K562 (cell line): ENCODE data around the gene DYRK1A. TPM values are rescaled to one million over a fixed set of nuclear protein-coding genes. Genes with fewer than 3 reads are reported as not detected.

Experiments
- BCOR ChIP-seq: fragments of 450-650 bp; IDR thresholded peaks from 2 replicates; pipeline ENCODE4 v1.6.1; 2016
- CHD4 ChIP-seq: fragments of 200-600 bp; sonication (generic); IDR thresholded peaks from 3 replicates; pipeline ENCODE4 v1.6.1; 2012; ENCODE audit warnings: low read depth, mild to moderate bottlenecking, mixed read lengths, low read length, inconsistent platforms; ENCODE audit not compliant: insufficient read depth, insufficient replicate concordance, poor library complexity, severe bottlenecking
- CXXC5 ChIP-seq: fragments of 250-450 bp; sonication (Bioruptor Pico); IDR thresholded peaks from 2 replicates; pipeline ENCODE4 v1.8.0; 2022; ENCODE audit warnings: inconsistent platforms, mild to moderate bottlenecking, moderate library complexity
- DACH1 ChIP-seq: fragments of 450-650 bp; IDR thresholded peaks from 2 replicates; pipeline ENCODE4 v1.6.1; 2018; ENCODE audit not compliant: partially characterized antibody
- FIP1L1 ChIP-seq: fragments of 200-400 bp; formaldehyde crosslinking; IDR thresholded peaks from 2 replicates; pipeline ENCODE4 v1.6.1; 2018; ENCODE audit warnings: mild to moderate bottlenecking, low read depth, low read length; ENCODE audit not compliant: poor library complexity, severe bottlenecking
- FOXK1 ChIP-seq: sonication (generic); formaldehyde crosslinking; IDR thresholded peaks from 2 replicates; pipeline ENCODE4 v1.8.0; 2022; ENCODE audit warnings: missing genetic modification reagents, mild to moderate bottlenecking, borderline replicate concordance
- HINFP ChIP-seq: fragments of 450-650 bp; conservative IDR thresholded peaks from 2 replicates; pipeline ENCODE4 v1.6.1; 2016; ENCODE audit warnings: missing genetic modification characterization, low read depth, mild to moderate bottlenecking, control low read depth, missing compliant biosample characterization
- HMBOX1 ChIP-seq: sonication (generic); IDR thresholded peaks from 2 replicates; pipeline ENCODE4 v1.6.1; 2016
- HNRNPK ChIP-seq: fragments of 200-400 bp; formaldehyde crosslinking; IDR thresholded peaks from one replicate; pipeline ENCODE4 v1.6.1; 2018; ENCODE audit warnings: mild to moderate bottlenecking, low read depth, low read length; ENCODE audit not compliant: poor library complexity, severe bottlenecking
- HNRNPLL ChIP-seq: fragments of 200-400 bp; formaldehyde crosslinking; IDR thresholded peaks from 2 replicates; pipeline ENCODE4 v1.6.1; 2017; ENCODE audit warnings: low read length, low read depth, mild to moderate bottlenecking; ENCODE audit not compliant: poor library complexity, severe bottlenecking
- HNRNPUL1 ChIP-seq: fragments of 200-400 bp; formaldehyde crosslinking; IDR thresholded peaks from 2 replicates; pipeline ENCODE4 v1.6.1; 2017; ENCODE audit warnings: low read length
- MBD2 ChIP-seq: sonication (generic); IDR thresholded peaks from 2 replicates; pipeline ENCODE4 v1.6.1; 2016; ENCODE audit warnings: low read depth, borderline replicate concordance
- MECOM ChIP-seq: fragments of 250-450 bp; sonication (Bioruptor Pico); IDR thresholded peaks from 2 replicates; pipeline ENCODE4 v1.8.0; 2022; ENCODE audit warnings: inconsistent platforms
- MYC ChIP-seq, 2 experiments: fragments of 250-450 bp in 1 of 2; sonication (Bioruptor Pico) in 1 of 2; IDR thresholded peaks; 2 replicates each; pipeline versions ENCODE4 v1.5.1 to v1.6.1; 2012 to 2021; ENCODE audit warnings: low read depth in 2 of 2, borderline replicate concordance in 1 of 2, improper control_type of control experiment in 1 of 2, low read length in 1 of 2, mild to moderate bottlenecking in 1 of 2, moderate library complexity in 1 of 2
- POLR2AphosphoS2 ChIP-seq: IDR thresholded peaks from 2 replicates; pipeline ENCODE4 v1.6.1; 2012; ENCODE audit warnings: low read length, improper control_type of control experiment
- RAD51 ChIP-seq: fragments of 450-650 bp; IDR thresholded peaks from 2 replicates; pipeline ENCODE4 v1.7.1; 2016; ENCODE audit warnings: low read depth, mild to moderate bottlenecking, borderline replicate concordance
- SIN3A ChIP-seq, 2 experiments: fragments of 150-350 bp in 1 of 2; IDR thresholded peaks; 2 replicates each; pipeline ENCODE4 v1.6.1; 2011 to 2016; ENCODE audit warnings: borderline replicate concordance in 2 of 2, low read depth in 2 of 2, low read length in 2 of 2, mild to moderate bottlenecking in 2 of 2, moderate library complexity in 2 of 2; ENCODE audit not compliant: control insufficient read depth in 1 of 2
- SIRT6 ChIP-seq: IDR thresholded peaks from one replicate; pipeline ENCODE4 v1.6.1; 2012; ENCODE audit warnings: low read depth, mild to moderate bottlenecking, control low read depth, inconsistent platforms, low read length, moderate library complexity
- SRSF1 ChIP-seq: fragments of 200-400 bp; formaldehyde crosslinking; IDR thresholded peaks from 2 replicates; pipeline ENCODE4 v1.6.1; 2017; ENCODE audit warnings: mild to moderate bottlenecking, low read depth, low read length, moderate library complexity
- STAG1 ChIP-seq: sonication (generic); formaldehyde crosslinking; IDR thresholded peaks from 2 replicates; pipeline ENCODE4 v1.5.0; 2020; ENCODE audit warnings: missing genetic modification reagents, borderline replicate concordance
- STAT5A ChIP-seq: IDR thresholded peaks from 2 replicates; pipeline ENCODE4 v1.6.1; 2012; ENCODE audit warnings: low read length, inconsistent platforms, borderline replicate concordance
- ZBTB12 ChIP-seq: fragments of 250-450 bp; sonication (Bioruptor Pico); IDR thresholded peaks from 2 replicates; pipeline ENCODE4 v1.4.0; 2020
- ZNF12 ChIP-seq: sonication (generic); formaldehyde crosslinking; IDR thresholded peaks from 2 replicates; pipeline ENCODE4 v1.4.0; 2020; ENCODE audit warnings: mild to moderate bottlenecking, missing genetic modification reagents
- ZNF146 ChIP-seq: IDR thresholded peaks from one replicate; pipeline ENCODE4 v1.6.1; 2018; ENCODE audit warnings: missing compliant biosample characterization; ENCODE audit not compliant: unreplicated experiment
- polyA plus RNA-seq, 8 experiments: library from polyadenylated mRNA; depleted of rRNA in 4 of 8; stranded (reverse) in 5 of 8; unstranded in 3 of 8; fragments of >200 nt; fragmentation: Nextera tagmentation in 2 of 8; fragmentation: Illumina TruSeq in 1 of 8; extraction: Ambion mirVana in 2 of 8; extraction: Trizol in 1 of 8; gene quantifications; 2 replicates each; pipeline versions ENCODE4 v1.2.1 to v1.2.3, GENCODE V29; 2011 to 2014; ENCODE audit warnings: inconsistent platforms in 1 of 8, missing spikeins in 1 of 8
- total RNA-seq, 7 experiments: library from RNA; depleted of rRNA in 6 of 7; stranded (reverse); fragments of >200 nt in 6 of 7; fragmentation: Illumina TruSeq in 2 of 7; extraction: Trizol in 2 of 7; gene quantifications; 2 replicates each; pipeline versions ENCODE4 v1.2.1 to v1.2.3, GENCODE V29; 2011 to 2021; ENCODE audit warnings: low replicate concordance in 1 of 7

Gene DYRK1A
- total and polyA plus RNA-seq, 9 of the 15 experiments (the other 6 are each of a cell fraction or from before 2014, with no cell fraction given) = 3.7 to 64.8 (median 42.3) TPM

DNA sequence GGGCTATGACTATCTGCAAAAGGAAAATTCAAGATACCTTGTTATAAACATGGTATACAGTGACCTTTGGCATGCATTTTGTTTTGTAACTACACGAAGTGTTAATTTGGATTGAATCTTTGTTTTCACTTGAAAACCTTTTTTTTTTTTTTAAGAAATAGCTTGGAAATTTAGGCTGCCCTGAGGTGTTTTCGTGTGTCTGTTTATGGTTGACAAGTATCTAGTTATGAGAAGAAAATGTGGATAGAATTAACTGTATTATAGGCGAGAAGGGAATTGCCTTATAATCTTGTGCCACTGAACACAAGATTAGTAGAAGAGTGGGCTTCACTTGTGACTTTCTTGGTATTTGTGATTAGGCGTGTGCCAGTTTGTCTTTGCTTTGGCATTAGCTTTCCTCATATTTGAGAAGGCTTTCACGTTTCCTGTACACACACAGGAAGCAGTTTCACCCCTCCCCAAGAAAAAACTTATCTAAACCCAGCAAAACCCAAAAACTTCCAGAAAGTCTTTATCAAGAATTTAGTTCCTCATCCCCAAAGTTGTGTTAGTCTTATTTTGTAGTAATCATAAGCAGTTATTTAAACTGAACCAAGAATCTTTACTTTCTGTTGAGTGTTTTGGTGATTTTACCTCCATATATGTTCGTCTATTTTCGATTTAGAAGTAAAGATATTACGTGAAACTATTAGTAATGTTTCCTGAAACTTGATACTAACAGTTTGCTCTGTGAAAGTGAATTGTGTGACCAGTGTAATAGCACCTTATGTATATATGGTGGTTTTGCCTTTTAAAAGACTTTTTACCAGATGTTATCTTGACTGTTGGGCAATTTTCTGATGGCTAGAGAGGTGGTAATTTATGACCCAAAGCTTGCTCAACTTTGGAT, 3.8 kb downstream of the DYRK1A start (continued):
- no peak for TF ChIP-seq SRSF1
- TF ChIP-seq SIN3A (IDR thresholded peaks at IDR 0.05; ENCODE audit: borderline replicate concordance in 2 of 2, control insufficient read depth in 1 of 2, low read depth in 2 of 2, low read length in 2 of 2) = no peak
- TF ChIP-seq RAD51 = no peak
- TF ChIP-seq HINFP = no peak
- TF ChIP-seq CHD4 = no peak
- no peak for TF ChIP-seq SIRT6
- peak; percentile 80 for TF ChIP-seq DACH1
- TF ChIP-seq POLR2AphosphoS2 = no peak
- TF ChIP-seq ZNF12 = no peak
- TF ChIP-seq HMBOX1 = peak; percentile 84
- TF ChIP-seq BCOR = no peak; the same call in 1 of the 2 replicates
- TF ChIP-seq MYC (IDR thresholded peaks at IDR 0.05; ENCODE audit: low read depth, low read length) = no peak; the same call in 1 of the 2 replicates
- TF ChIP-seq MYC (CRISPR knock-in tag; IDR thresholded peaks at IDR 0.05; ENCODE audit: borderline replicate concordance, low read depth) = no peak
- no peak for TF ChIP-seq ZNF146 (CRISPR knock-in tag)
- no peak for TF ChIP-seq FOXK1
- TF ChIP-seq STAG1 (CRISPR knock-in tag) = no peak
- TF ChIP-seq MECOM (CRISPR knock-in tag) = no peak
- no peak for TF ChIP-seq HNRNPK
- peak; percentile 5; the same call in 1 of the 2 replicates for TF ChIP-seq STAT5A
- TF ChIP-seq MBD2 = 0 out of 2 replicates have a peak, but pooled peaks have one; percentile 14
- no peak for TF ChIP-seq HNRNPUL1
- no peak for TF ChIP-seq ZBTB12
- no peak for TF ChIP-seq CXXC5
- no peak for TF ChIP-seq FIP1L1
- TF ChIP-seq HNRNPLL = no peak
